H1 (cell line): ENCODE measurements around the gene WDR5. TPM values are rescaled to one million over a fixed set of nuclear protein-coding genes. Genes with fewer than 3 reads are reported as not detected.

Experiments
- CTCF ChIA-PET: fragments of 300-600 bp; sonication (Branson Sonifier 250); formaldehyde crosslinking; loops from one replicate; lab custom pipeline; 2021; ENCODE audit not compliant: partially characterized antibody; lab: Charles Lee
- POLR2A ChIA-PET: fragments of 300-600 bp; sonication (Branson Sonifier 250); formaldehyde crosslinking; loops from one replicate; lab custom pipeline; 2021; ENCODE audit warnings: inconsistent platforms; ENCODE audit not compliant: partially characterized antibody; lab: Charles Lee
- DNase-seq, 2 experiments: peaks; one replicate each; pipeline versions ENCODE4 v3.0.0 to v3.0.0-alpha.2; 2010 to 2022; ENCODE audit warnings: low spot score in 2 of 2, low read depth in 1 of 2, mixed read lengths in 1 of 2
- FAIRE-seq: peaks from 2 replicates; lab custom pipeline; 2011; peaks lifted over from hg19 to GRCh38; lab: Jason Lieb, UNC
- H2AFZ ChIP-seq: 2 replicates; pipeline ENCODE4 v1.8.1; 2012; ENCODE audit warnings: low read length, inconsistent platforms
- H2AK5ac ChIP-seq: 2 replicates; pipeline ENCODE4 v1.6.1; 2013; ENCODE audit warnings: low read depth, low read length
- H2BK120ac ChIP-seq: replicated peaks from 2 replicates; pipeline ENCODE3; 2013; ENCODE audit warnings: low read depth, low read length, inconsistent platforms
- H2BK12ac ChIP-seq: 2 replicates; pipeline ENCODE4 v1.6.1; 2013; ENCODE audit warnings: low read depth, low read length
- H2BK15ac ChIP-seq: 2 replicates; pipeline ENCODE4 v1.6.1; 2013; ENCODE audit warnings: low read length
- H2BK20ac ChIP-seq: 2 replicates; pipeline ENCODE4 v1.6.1; 2013; ENCODE audit warnings: low read length
- H2BK5ac ChIP-seq: 2 replicates; pipeline ENCODE4 v1.6.1; 2013; ENCODE audit warnings: low read depth, low read length
- H3K14ac ChIP-seq: 2 replicates; pipeline ENCODE4 v1.6.1; 2013; ENCODE audit warnings: inconsistent platforms; ENCODE audit not compliant: insufficient read length
- H3K18ac ChIP-seq: 2 replicates; pipeline ENCODE4 v1.6.1; 2013; ENCODE audit warnings: low read length; ENCODE audit errors: extremely low read depth
- H3K23ac ChIP-seq: 2 replicates; pipeline ENCODE4 v1.6.1; 2013; ENCODE audit warnings: inconsistent platforms; ENCODE audit not compliant: insufficient read length
- H3K23me2 ChIP-seq: 2 replicates; pipeline ENCODE4 v1.6.1; 2013; ENCODE audit warnings: low read depth, low read length
- H3K27ac ChIP-seq: 2 replicates; pipeline ENCODE4 v1.6.1; 2011; ENCODE audit warnings: low read depth, low read length, inconsistent platforms
- H3K27me3 ChIP-seq, 4 experiments: replicated peaks in 1 of 4; 1 replicate in 1 of 4; 2 replicates in 3 of 4; pipeline versions ENCODE4 v1.6.1 to v1.8.1; 2011 to 2013; ENCODE audit warnings: low read length in 3 of 4, mild to moderate bottlenecking in 3 of 4, inconsistent platforms in 2 of 4, mixed read lengths in 2 of 4, moderate library complexity in 1 of 4; ENCODE audit not compliant: control insufficient read depth in 3 of 4, insufficient read depth in 3 of 4; ENCODE audit errors: extremely low read depth in 1 of 4
- H3K36me3 ChIP-seq, 4 experiments: 2 replicates each; pipeline versions ENCODE4 v1.6.1 to v1.8.1; 2011 to 2013; ENCODE audit warnings: mild to moderate bottlenecking in 4 of 4, low read length in 3 of 4, moderate library complexity in 2 of 4, control low read depth in 1 of 4, inconsistent platforms in 1 of 4; ENCODE audit not compliant: insufficient read depth in 4 of 4, control insufficient read depth in 2 of 4
- H3K4ac ChIP-seq: replicated peaks from 2 replicates; pipeline ENCODE3; 2013; ENCODE audit warnings: low read length, low read depth, mixed read lengths, inconsistent platforms; ENCODE audit not compliant: insufficient read length
- H3K4me1 ChIP-seq, 4 experiments: replicated peaks in 1 of 4; 1 replicate in 1 of 4; 2 replicates in 3 of 4; pipeline versions ENCODE4 v1.6.1 to v1.8.1; 2011 to 2013; ENCODE audit warnings: low read length in 3 of 4, inconsistent platforms in 2 of 4, mixed read lengths in 1 of 4; ENCODE audit not compliant: insufficient read depth in 4 of 4, control insufficient read depth in 3 of 4
- H3K4me2 ChIP-seq, 2 experiments: 2 replicates each; pipeline versions ENCODE4 v1.6.1 to v1.8.1; 2011 to 2013; ENCODE audit warnings: low read depth in 2 of 2, low read length in 2 of 2, control low read depth in 1 of 2, inconsistent platforms in 1 of 2, mild to moderate bottlenecking in 1 of 2; ENCODE audit not compliant: insufficient read depth in 1 of 2
- H3K4me3 ChIP-seq, 4 experiments: fragments of 200-600, 300-600 bp in 1 of 4; sonication (generic), shearing (Covaris generic), sonication (Bioruptor Twin) in 1 of 4; 2 replicates each; pipeline versions ENCODE4 v1.5.1 to v1.8.1; 2011 to 2016; ENCODE audit warnings: low read length in 4 of 4, low read depth in 3 of 4, control low read depth in 2 of 4, inconsistent platforms in 2 of 4, mild to moderate bottlenecking in 2 of 4, mixed read lengths in 1 of 4, moderate library complexity in 1 of 4; ENCODE audit not compliant: insufficient read depth in 2 of 4; ENCODE audit errors: extremely low read depth in 1 of 4
- H3K56ac ChIP-seq: replicated peaks from 2 replicates; pipeline ENCODE3; 2013; ENCODE audit warnings: low read depth, mild to moderate bottlenecking, mixed read lengths, low read length, inconsistent platforms; ENCODE audit not compliant: insufficient read length
- H3K79me1 ChIP-seq: 2 replicates; pipeline ENCODE4 v1.6.1; 2013; ENCODE audit warnings: low read depth, low read length, control low read depth
- H3K79me2 ChIP-seq, 2 experiments: 2 replicates each; pipeline versions ENCODE4 v1.6.1 to v1.8.1; 2012 to 2013; ENCODE audit warnings: low read length in 2 of 2, mild to moderate bottlenecking in 2 of 2, inconsistent platforms in 1 of 2; ENCODE audit not compliant: insufficient read depth in 2 of 2, control insufficient read depth in 1 of 2
- H3K9ac ChIP-seq, 4 experiments: replicated peaks in 1 of 4; 1 replicate in 1 of 4; 2 replicates in 3 of 4; pipeline versions ENCODE4 v1.6.1 to v1.8.1; 2011 to 2013; ENCODE audit warnings: low read depth in 3 of 4, low read length in 3 of 4, control low read depth in 2 of 4, mild to moderate bottlenecking in 2 of 4, moderate library complexity in 2 of 4, inconsistent platforms in 1 of 4; ENCODE audit errors: extremely low read depth in 1 of 4
- H3K9me3 ChIP-seq, 2 experiments: 2 replicates each; pipeline versions ENCODE4 v1.6.1 to v1.8.1; 2012 to 2013; ENCODE audit warnings: mild to moderate bottlenecking in 2 of 2, moderate library complexity in 2 of 2, control low read depth in 1 of 2, inconsistent platforms in 1 of 2, low read depth in 1 of 2, low read length in 1 of 2, mixed read lengths in 1 of 2; ENCODE audit not compliant: insufficient read depth in 2 of 2
- H4K20me1 ChIP-seq, 2 experiments: replicated peaks in 1 of 2; 2 replicates each; pipeline versions ENCODE3 to v1.8.1; 2011 to 2013; ENCODE audit warnings: inconsistent platforms in 2 of 2, low read length in 2 of 2, mild to moderate bottlenecking in 1 of 2; ENCODE audit not compliant: insufficient read depth in 2 of 2, control insufficient read depth in 1 of 2
- H4K5ac ChIP-seq: 2 replicates; pipeline ENCODE4 v1.6.1; 2013; ENCODE audit warnings: low read length, low read depth, mixed read lengths, inconsistent platforms; ENCODE audit not compliant: insufficient read length
- H4K8ac ChIP-seq: 2 replicates; pipeline ENCODE4 v1.8.0; 2013; ENCODE audit warnings: mild to moderate bottlenecking, moderate library complexity, low read length, inconsistent platforms; ENCODE audit not compliant: insufficient read depth; ENCODE audit errors: extremely low read depth
- H4K91ac ChIP-seq: replicated peaks from 2 replicates; pipeline ENCODE3; 2013; ENCODE audit warnings: low read length, mixed read lengths, inconsistent platforms; ENCODE audit not compliant: insufficient read length
- RAD21 ChIP-seq, 2 experiments: IDR thresholded peaks in 1 of 2; conservative IDR thresholded peaks in 1 of 2; 2 replicates each; pipeline ENCODE4 v1.6.1; 2011; ENCODE audit warnings: low read depth in 2 of 2, low read length in 2 of 2, improper control_type of control experiment in 1 of 2, inconsistent platforms in 1 of 2, mild to moderate bottlenecking in 1 of 2, moderate library complexity in 1 of 2
- WGBS, 2 experiments: shearing (Covaris generic) in 1 of 2; methylation state at CpG; one replicate each; pipeline versions ENCODE4 v1.1.6 to v1.1.7; 2013 to 2015; ENCODE audit warnings: low lambda C conversion rate in 2 of 2, mixed read lengths in 2 of 2, inconsistent platforms in 1 of 2, low coverage in 1 of 2, missing lambda C conversion rate in 1 of 2; ENCODE audit not compliant: insufficient replicate concordance in 2 of 2, insufficient coverage in 1 of 2, insufficient read length in 1 of 2; ENCODE audit errors: extremely low coverage in 1 of 2, missing lambda C conversion rate in 1 of 2; 5-methylcytosine and 5-hydroxymethylcytosine counted together
- polyA plus RNA-seq, 7 experiments: library from polyadenylated mRNA; depleted of rRNA in 3 of 7; stranded (reverse) in 5 of 7; unstranded in 2 of 7; fragments of >200 nt in 5 of 7; fragments of 200-250 nt in 2 of 7; gene quantifications; 1 replicate in 5 of 7; 2 replicates in 1 of 7; 4 replicates in 1 of 7; pipeline versions ENCODE4 v1.2.1 to v1.2.3, GENCODE V29; 2011 to 2013; ENCODE audit warnings: missing spikeins in 2 of 7, mixed read lengths in 2 of 7
- total RNA-seq: library from RNA; stranded (reverse); fragmentation: NEBNext Ultra II Directional; extraction: Animal tissue kit (Norgen Biotek cat#: 25700); gene quantifications from 2 replicates; pipeline ENCODE4 v1.2.1, GENCODE V29; 2021

Gene WDR5
- total and polyA plus RNA-seq, 2 of the 8 experiments (the other 6 are each of a cell fraction or from before 2014, with no cell fraction given): 38.4 to 68.1 TPM

DNA sequence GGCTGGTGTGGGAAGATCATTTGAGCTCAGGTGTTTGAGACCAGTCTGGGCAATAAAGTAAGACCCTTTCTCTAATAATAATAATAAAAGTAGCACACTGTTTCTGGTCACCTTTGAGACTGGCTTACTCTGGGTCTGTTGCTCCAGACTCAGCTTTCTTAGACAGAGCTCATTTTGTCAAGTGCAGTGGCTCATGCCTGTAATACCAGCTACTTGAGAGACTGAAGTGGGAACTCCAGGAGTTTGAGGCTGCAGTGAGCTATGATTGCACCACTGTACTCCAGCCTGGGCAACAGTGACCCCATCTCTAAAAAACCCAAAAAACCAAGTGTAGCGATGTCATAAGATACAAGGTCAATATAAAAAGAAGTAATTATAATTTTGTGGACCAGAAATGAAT is 64.8 kb downstream of the WDR5 start:
- no peak for TF ChIP-seq RAD21 (IDR thresholded peaks at IDR 0.05 in 1 of 2, conservative IDR thresholded peaks at IDR 0.05 in 1 of 2; ENCODE audit: low read depth in 2 of 2, low read length in 2 of 2)
- POLR2A ChIA-PET: no interaction called here
- Histone ChIP-seq H3K4ac (no peak overlapping the region), H3K23me2 (no peaks in the 10 kb centered on the region), H2BK12ac (no peak overlapping the region), H2AFZ (no peak overlapping the region), H3K56ac (no peak overlapping the region), H3K23ac (no peak overlapping the region), H3K4me2 (no peak overlapping the region), H3K27ac (no peak overlapping the region), H4K8ac (no peak overlapping the region), H4K91ac (no peak overlapping the region), H2BK120ac (no peak overlapping the region), H3K4me3 (no peak overlapping the region), H3K79me2 (no peaks in the 10 kb centered on the region), H3K9ac (no peak overlapping the region), H2BK15ac (no peak overlapping the region), H4K20me1 (no peaks in the 10 kb centered on the region), H3K9me3 (no peaks in the 10 kb centered on the region), H3K36me3 (no peaks in the 10 kb centered on the region), H4K5ac (no peak overlapping the region), H3K79me1 (no peaks in the 10 kb centered on the region), H3K18ac (no peak overlapping the region), H3K27me3 (no peaks in the 10 kb centered on the region), H2BK5ac (no peak overlapping the region), H3K14ac (no peak overlapping the region), H3K4me1 (peaks cover 0 to 4% (median 0%) of the 10 kb centered on the region in 4 experiments; a peak in 1 of 7 replicates), H2BK20ac (no peak overlapping the region), H2AK5ac (no peak overlapping the region)
- DNase-seq (no peak), FAIRE-seq (no peak)
- WGBS, 2 experiments: 19% methylated on average over 1 of the region's 1 CpG; no CpG with 5 or more reads in 1 of the 2 experiments
- CTCF ChIA-PET: interaction anchor here (0.6 to 2.0 kb wide), 10 partner anchors 9 to 239 kb away, joined by 3 to 7 read pairs (median 4); no protein-coding TSS in a partner anchor
